Activated T-helper 1 cell treated with Interleukin-2 at 50 U/mL for 16 hours (primary cell): ENCODE measurements around the gene RPL15.
"Not testable (repeated sequence)": the region's sequence is repeated elsewhere in the genome, so short reads cannot be mapped to it uniquely, and the experiment has no call there.

Experiments
- DNase-seq: peaks from one replicate; pipeline ENCODE4 v3.0.0-alpha.2; 2020; ENCODE audit warnings: low read depth

RPL15 gene

DNA sequence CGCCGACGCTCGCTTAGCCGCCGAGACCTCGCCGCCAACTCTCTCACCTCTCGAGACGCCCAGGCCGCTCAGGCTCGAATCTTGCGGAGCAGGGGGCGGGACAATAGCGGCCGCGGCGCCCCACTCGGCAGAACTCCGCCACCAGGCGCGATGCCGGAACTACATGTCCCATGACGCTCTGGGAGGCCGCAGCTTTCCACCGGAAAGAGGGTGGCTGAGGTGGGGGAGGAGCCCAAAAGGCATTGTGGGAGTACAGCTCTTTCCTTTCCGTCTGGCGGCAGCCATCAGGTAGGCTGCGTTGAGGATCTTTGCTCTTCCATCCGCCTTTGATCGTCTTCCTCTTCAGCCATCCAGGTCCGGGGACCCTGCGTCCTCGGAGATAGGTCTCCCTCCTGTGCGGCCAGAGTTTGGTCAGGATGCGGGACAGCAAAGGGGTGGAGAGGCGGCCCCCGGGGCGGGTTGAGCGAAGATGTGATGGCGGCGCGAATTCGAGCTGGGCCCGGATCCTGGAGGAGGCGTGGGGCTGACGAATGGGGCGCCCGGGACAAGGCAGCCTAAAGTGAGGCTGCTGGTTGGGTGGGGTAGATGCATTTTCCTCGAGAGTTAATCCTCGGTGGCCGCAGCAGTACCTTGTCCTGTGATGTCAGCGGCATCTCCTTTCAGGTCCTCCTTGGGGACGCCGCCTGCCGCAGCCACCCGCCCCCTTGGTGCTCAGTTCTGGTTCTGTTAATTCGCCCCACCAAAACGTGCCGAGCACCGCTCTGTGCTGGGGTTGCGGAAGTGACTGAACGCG, at the start of gene RPL15, which contains the start of gene NKIRAS1:
RPL15 (plus strand) TSS at position 247 of the 793 bp plus-strand sequence. CDS start 728 bp downstream, outside the sequence.
NKIRAS1 (minus strand) TSS at position 105 of the 793 bp plus-strand sequence. CDS start 6,086 bp downstream, outside the sequence.
- peak; percentile 95 for DNase-seq

DNA sequence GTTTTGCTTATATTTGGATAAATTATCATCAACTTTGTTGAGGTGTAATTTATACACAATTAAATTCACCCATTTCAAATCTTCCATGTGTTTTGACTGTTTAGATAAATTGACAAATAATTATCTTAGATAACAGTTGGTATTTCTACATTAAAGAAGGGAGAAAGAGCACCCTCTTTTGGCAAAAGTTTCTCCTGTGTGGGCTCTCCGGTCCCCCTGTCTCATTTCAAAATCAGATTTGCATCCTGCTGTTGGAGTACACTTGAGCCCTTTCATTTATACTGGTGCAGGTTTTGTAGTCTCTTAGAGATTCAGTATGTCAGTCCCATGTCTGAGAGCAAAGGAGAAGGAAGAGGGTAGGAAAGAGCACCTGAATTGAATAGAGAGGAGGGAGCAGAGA, 49.5 kb upstream of the RPL15 start:
- DNase-seq = no peak

DNA sequence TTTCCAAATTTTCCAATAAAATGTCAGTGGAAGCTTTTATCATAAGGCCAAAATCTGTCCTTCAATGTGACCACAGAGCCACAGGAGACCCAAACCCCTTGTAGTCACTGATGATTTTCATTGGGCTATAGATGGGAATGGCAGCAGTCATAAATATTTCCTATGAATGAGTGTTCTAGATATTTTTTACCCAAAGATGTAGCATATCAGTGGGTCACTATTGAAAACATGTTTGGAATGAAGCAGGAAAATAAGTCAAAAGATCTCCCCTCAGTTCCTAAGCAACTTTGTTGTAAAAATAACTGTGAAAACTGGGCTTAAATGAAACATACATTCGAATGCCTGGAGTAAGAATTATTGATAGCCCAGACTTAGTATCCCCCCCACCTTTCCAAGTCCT, 49.1 kb upstream of the RPL15 start:
- DNase-seq = no peak

DNA sequence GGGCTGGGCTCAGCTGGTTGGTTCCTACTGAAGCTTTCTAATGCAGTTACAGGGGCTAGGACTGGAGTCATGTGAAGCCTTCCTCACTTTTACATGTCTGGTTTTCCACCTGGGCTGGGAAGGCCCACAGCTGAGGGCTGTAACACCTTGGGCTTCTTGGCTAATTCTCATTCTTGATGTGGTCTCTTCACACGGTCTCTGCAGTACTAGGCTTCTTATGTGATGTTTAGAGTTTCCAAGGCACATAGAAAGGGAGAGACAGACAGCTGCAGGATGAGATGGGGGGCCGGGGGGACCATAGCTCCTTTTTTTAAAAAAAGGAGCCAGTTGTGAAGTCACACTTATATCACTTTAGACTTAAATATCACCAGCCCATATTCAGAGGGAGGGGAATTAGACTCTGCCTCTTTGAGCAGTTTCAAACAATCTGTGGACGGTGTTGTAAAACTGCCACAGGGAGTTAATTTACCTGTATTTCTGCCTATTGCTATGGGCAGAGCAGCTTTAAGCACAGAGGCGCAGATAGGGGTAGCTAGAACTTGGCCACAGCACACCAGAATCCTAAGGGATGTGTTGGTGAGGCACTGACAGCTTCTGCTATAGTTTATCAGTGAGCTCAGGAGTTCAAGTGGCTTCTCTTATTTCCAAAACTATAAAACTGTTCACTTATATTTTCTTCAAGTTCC, 46.8 kb upstream of the RPL15 start:
- no peak for DNase-seq

DNA sequence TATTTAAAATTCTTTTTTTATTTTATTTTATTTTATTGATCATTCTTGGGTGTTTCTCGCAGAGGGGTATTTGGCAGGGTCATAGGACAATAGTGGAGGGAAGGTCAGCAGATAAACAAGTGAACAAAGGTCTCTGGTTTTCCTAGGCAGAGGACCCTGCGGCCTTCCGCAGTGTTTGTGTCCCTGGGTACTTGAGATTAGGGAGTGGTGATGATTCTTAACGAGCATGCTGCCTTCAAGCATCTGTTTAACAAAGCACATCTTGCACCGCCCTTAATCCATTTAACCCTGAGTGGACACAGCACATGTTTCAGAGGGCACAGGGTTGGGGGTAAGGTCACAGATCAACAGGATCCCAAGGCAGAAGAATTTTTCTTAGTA, 46.3 kb upstream of the RPL15 start:
- DNase-seq = not testable (repeated sequence)

DNA sequence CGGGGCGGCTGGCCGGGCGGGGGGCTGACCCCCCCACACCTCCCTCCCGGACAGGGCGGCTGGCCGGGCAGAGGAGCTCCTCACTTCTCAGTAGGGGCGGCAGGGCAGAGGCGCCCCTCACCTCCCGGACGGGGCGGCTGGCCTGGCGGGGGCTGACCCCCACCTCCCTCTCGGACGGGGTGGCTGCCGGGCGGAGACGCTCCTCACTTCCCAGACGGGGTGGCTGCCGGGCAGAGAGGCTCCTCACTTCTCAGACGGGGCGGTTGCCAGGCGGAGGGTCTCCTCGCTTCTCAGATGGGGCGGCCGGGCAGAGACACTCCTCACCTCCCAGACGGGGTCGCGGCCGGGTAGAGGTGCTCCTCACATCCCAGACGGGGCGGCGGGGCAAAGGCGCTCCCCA, 45.6 kb upstream of the RPL15 start:
- not testable (repeated sequence) for DNase-seq

DNA sequence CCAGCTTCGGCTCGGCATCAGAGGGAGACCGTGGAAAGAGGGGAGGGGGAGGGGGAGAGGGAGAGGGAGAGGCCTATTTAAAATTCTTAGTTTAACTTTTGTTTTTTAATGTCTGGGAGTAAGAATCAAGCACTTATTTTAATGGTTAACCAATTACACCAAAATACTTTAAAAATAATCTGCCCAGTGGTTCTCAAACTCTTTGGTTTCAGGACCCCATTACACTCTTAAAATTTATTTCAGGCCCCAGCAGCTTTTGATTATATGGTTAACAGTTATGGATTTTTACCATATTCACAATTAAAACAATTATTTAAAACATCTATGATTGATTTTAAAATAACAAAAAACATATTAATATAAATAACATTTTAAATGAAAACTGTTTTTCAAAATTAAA, 44.6 kb upstream of the RPL15 start:
- DNase-seq = no peak

DNA sequence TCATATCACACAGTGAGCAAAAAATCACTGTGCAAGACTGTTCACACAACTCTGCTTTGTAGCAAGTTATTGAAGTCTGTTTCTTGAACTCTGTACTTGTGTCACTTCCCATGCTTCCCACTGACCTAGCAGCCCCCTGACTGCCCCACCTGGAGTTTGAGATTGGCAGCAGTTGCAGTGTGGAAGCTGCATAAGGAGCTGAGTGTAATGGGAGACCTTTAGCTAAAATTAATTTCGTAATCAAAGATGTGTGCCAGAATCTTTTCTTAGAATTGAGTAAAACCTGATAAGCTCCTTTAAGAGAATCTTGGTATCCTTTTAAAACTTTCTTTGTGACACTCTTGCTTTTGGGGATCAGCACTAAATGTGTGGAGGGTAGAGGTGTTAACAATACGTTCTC, 43.0 kb upstream of the RPL15 start:
- DNase-seq = no peak

DNA sequence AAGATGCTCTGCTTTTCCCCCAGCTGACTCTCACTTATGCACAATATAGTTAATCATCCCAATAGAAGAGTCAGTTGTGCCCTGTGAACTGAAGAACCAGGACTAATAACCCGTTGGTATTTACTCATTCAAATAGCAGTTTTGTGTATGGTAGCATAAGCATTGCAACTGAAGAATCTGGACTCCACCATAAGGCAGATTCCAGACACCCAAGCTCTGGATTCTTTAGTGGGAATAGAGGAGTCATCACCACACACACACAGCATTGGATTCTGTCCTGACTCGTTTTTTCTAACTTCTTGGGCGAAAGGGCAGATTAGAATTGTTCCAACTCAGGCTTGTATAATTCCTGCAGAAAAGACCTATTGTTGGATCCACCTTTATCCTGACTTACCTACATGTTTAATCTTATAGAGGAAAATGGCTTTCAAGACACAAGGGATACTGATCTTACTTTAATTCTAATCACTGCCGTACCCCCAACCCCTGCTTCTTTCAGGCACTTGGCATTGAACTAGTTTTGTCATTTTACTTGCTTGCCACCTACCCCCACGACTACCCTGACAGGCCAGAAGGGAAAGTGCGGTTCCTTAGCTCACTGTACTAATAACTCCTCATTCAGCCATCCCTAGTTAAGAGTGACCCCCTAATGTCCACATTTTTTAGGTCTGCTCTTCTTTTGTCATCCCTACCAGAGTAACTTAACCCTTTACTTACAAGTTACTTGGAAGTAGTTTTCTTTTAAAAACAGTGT, 42.4 kb upstream of the RPL15 start:
- DNase-seq = no peak

DNA sequence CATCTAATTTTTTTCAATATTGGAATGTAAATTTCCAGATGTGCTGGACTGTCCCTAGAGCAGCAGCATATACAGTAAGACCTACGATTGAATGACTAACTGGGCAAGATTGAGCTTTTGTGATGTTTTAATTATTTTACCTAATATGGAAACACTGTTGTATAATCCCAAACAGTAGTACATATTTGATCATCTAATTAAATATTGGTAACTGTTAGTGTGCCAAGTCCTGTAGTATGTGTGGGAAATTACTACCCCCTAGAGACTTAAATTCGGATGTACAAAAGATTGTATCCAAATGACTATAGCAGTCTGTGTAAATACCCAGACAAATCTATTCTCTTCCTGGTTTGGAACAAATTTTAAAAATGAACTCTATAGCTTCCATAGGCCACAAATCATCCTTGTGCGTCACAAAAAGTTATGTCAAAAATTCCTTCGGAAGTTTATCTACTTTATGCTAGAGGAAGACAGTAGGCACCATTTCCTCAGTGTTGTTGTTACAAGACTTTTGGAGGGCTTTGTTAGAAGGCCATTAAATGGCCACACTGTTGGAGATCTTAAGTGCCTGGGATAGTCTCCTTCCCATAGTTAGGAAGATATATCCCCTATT, 41.7 kb upstream of the RPL15 start:
- no peak for DNase-seq

DNA sequence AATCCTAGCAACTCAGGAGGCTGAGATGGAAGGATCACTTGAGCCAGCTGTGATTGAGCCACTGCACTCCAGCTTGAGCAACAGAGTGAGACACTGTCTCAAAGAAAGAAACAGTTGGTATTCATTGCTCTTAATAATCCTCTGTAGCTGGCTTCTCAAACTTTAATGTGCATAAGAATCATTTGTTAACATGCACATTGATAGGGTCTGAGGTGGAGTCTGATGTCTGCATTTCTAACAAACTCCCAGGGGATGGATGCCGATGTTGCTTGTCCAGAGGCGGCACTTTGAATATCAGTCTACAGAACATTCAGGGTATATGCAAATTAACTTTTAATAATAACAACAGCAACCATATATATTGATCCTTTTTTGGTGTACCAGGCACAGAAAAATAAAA, 40.0 kb upstream of the RPL15 start:
- no peak for DNase-seq

DNA sequence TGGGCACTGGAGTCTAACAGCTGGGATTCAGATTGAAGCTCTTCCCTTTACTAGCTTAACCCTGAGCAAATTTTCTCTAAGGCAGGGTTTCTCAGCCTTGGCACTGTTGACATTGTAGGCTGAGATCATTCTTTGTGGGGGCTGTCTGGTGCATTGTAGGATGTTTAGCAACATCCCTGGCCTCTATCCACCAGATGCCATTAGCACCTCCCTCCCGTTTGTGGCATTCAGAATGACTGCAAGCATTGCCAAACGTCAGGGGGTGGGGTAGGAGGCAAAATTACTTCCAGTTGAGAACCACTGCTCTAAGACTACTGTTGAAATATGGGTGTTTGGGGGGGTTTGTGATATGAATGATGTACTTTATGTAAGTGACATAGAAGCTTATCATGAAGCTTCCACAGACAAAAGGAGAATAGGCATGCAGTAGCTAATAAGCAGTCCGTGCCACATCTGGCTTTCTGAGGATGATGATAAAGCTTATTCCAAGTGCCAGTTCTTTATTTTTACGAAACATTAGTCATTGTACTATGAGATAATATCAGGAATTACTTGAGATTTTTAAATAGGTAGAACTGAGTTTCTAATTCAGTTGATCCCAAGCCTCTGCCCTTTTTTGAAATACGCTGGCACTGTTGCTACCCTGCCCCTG, 39.5 kb upstream of the RPL15 start:
- DNase-seq = no peak

DNA sequence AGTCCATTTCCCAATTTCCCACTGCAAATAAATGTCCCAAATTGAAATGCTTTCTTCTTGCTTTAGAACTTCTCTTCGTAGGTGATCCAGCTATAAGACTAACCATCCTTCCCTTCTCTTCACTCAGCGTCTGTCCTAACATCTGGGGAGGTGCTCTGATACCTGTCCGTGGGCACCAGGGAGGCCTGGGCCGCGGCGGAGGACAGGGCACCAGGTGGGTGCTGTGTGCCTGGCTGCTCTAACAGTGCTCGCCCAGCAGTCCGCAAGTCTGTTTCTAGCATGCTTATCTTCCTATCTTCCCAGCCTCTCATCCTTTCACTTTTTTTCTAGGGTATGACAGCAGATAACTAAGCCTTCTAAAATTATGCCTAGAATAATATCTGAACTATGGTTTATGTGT, 37.4 kb upstream of the RPL15 start:
- DNase-seq = no peak

DNA sequence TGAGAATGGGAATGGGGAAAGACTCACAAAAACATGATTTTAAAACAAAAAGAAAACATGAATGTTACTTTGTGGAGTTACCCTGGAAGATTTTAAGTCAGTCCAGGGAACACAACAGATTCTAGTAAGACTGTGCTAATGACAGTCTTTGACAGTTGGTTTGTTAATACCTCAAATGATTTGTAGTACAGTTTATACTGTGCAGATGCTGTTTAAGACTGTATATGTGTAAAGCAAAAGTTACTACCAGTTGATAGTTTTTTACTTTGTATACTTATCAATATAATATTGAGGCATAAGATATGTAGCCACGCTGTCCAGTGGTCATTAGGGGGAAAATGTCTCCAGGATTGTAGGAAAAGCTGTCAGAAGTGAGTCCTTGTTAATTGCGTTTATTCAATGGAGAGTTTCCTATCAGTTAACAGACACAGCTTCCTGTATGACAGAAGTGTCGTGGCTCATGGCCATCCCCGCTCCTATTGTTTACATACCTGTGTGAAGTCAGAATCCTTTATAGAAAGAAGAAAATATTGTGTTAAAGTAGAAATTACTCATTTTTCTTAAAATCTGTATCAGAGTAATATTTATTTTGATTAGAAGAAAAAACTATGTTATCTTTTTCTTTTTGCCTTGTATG, 36.1 kb upstream of the RPL15 start:
- DNase-seq = no peak

DNA sequence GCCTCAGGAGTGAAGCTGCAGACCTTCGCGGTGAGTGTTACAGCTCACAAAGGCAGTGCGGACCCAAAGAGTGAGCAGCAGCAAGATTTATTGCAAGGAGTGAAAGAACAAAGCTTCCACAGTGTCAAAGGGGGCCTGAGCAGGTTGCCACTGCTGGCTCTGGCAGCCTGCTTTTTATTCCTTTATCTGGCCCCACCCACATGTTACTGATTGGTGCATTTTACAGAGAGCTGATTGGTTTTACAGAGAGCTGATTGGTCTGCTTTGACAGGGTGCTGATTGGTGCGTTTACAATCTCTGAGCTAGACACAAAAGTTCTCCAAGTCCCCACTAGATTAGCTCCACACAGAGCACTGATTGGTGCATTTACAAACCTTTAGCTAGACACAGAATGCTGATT, 34.9 kb upstream of the RPL15 start:
- not testable (repeated sequence) for DNase-seq

DNA sequence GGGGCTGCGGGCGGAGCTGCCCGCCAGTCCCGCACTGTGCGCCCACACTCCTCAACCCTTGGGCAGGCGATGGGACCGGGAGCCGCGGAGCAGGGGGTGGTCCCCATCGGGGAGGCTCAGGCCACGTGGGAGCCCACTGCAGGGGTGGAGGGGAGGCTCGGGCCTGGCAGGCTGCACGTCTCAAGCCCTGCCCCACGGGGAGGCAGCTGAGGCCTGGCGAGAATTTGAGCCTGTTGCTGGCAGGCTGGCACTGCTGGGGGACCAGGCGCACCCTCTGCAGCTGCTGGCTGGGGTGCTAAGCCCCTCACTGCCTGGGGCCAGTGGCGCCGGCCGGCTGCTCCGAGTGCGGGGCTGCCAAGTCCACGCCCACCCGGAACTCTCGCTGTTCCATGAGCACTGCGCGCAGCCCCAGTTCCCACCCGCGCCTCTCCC, 34.4 kb upstream of the RPL15 start:
- no peak for DNase-seq

DNA sequence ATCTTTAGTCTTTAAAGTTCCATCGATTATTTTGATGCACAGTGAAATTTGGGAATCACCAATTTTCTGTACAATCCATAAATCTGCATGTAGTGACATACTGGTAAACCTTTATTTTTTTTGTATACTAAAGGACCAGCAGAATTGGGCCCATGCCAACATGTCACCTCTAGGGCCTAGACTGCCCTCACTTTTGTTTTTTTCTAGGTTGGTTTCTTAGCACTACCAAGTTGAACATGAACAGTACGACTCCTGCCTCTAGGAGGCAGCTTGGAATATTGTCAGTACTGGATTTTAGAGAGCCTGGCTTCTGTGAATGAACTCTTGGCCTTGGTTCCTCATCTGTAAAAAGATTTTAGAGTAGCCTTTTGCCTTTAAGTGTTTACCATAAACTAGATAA, 32.5 kb upstream of the RPL15 start:
- DNase-seq = no peak

DNA sequence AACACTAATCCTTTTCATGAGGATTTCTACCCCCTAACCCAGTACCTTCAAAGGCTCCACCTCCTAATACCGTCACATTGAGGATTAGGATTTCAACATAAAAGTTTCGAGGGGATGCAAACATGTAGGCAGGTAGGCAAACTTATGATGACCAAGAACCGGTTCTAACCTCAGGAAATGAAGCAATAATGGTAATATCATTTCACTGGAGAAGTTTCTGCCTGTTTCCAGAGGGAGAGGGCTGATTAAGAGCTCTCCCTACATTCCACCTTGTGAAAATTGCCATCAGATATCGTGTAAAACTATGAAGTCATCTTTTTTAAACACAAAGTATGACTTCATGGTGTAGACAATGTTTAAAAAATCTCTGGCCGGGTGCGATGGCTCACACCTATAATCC, 31.7 kb upstream of the RPL15 start:
- DNase-seq = no peak

DNA sequence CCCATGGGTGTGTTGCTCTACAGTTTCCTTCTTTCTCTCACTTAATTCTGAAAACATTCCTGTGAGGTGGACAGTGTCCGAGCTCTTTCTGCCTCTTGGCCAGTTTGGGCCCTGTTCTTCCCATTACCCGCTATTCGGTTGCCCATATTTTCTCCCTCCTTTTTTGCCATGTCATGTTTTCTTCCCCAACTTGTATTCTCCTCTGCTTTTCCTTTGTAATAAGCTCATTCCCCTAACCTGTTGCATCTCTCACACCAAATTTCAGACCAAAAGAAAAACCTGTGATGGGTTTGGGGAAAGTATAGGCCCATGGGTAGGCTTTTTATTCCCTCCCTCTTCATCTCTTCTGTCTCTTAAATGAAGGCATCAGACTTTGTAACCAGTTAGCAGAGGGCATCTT, 30.6 kb upstream of the RPL15 start:
- DNase-seq = no peak

DNA sequence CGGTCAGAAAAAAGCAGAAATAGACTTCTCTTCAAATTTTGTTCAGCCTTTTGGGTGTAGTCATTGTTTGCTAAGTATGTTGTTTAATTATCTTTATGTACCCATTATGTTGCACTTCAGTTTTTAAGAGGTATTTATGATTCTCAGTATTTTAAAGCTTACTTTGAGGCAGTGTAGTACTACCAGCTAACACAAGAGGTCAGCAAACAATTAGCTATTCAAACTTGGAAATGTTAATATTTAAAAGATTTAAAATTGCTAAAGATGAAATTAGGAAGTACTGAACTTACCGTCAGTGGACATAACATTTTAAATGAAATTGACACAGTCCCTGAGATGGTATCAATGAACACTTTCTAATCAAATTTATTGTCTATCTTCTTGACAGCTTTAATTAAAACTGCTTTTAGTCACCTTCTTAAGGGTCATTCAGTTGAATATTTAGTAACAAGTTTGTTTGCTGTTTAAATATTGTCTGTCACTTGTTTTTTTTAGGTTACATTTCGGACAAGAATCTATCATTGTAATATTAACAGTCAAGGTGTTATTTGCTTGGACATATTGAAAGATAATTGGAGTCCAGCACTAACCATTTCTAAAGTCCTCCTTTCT, 28.2 kb upstream of the RPL15 start:
- no peak for DNase-seq

DNA sequence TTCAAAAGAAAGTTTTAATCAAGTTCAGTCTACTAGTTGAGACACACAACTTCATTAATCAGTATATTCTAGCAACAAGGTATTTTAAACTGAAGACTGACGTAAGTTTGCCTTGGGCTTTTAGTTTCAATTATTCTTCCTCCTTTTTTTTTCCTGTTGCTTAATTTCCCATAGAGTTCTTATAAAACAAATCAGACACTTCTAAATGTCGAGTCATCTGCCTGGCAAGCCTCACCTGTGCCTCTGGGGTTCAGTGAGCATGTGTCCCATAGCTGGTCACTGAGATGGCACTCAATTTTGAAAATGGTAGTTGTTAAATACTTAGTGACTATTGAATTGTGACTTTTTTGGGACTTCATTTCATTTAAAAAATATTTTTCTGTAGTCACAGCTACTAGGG, 27.5 kb upstream of the RPL15 start:
- no peak for DNase-seq
